Raji (cell line): ENCODE results near the gene KRT1.

Experiments
- POLR2A ChIP-seq: IDR thresholded peaks from 2 replicates; pipeline ENCODE4 v1.6.1; 2011; ENCODE audit warnings: low read depth, low read length, control low read depth; ENCODE audit not compliant: insufficient read depth

Gene KRT1

DNA sequence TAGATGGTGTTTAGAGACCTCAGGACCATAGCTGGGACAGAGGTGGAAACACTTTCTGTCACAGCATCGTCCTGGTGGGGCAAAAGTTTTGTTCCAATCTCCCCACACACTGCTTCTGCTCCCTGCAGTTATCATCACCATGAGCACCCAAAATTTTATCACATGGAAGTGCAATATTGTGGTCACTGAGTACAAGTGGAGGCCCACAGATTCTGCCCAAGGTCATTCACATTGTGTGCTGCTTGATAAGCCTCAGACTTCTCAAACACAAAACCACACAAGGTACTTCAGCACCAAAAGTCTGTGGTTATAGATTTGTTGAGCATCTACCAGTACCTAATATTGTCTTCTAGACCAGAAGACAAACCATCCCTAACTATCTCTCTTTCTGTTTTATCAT lies 23.7 kb upstream of the KRT1 start:
- no peak for TF ChIP-seq POLR2A

DNA sequence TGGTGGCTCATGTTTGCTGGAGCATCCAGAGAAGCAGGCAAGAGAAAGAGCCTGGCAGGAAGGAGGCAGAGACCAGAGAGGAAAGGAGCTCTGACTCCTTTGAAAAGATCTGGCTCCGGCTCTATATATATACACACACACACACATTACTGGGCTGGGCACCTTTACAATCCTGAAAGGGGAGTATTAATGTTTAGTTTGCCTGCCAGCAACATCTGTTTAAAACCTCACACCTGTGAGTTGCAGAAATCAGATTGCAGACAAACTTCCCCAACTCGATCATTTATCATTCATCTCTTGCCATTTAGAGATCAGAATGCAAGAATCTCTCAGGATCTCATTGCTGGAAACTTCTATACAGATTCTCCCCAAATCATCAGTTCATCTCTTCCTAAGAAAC lies 23.2 kb upstream of the KRT1 start, which contains the start of gene KRT77:
KRT77 (minus strand) TSS at position 101 of the 400 bp plus-strand sequence; CDS start at position 11, 90 bp downstream.
- TF ChIP-seq POLR2A, result no peak

DNA sequence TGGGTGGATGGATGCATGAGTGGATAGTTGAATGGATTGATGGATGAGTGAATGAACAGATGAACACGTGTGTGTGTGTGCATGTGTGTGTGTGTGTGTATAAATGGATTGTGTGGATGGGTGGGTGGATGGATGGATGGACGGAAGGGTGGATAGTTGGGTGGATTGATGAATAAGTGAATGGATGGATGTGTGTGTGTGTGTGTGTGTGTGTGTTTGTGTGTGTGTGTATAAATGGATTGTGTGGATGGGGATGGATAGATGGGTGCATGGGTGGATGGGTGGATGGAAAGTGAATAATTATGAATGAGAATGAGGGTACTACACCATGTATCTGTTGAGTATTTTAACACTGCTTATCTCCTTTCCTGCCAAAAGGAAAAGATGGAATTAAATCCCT lies 22.1 kb upstream of the KRT1 start:
- TF ChIP-seq POLR2A, result no peak

- no peak for TF ChIP-seq POLR2A
Measured at GRCh38 chr12:52701281-52701680, 21.1 kb upstream of the KRT1 start.

GRCh38 chr12:52699960-52700359 lies 19.8 kb upstream of the KRT1 start:
- TF ChIP-seq POLR2A, result no peak

GRCh38 chr12:52699373-52699772 lies 19.2 kb upstream of the KRT1 start:
- TF ChIP-seq POLR2A, result no peak

- no peak for TF ChIP-seq POLR2A
Measured at GRCh38 chr12:52698651-52699340, 18.6 kb upstream of the KRT1 start.

- TF ChIP-seq POLR2A, result no peak
Measured at GRCh38 chr12:52697058-52697582, 16.9 kb upstream of the KRT1 start.

DNA sequence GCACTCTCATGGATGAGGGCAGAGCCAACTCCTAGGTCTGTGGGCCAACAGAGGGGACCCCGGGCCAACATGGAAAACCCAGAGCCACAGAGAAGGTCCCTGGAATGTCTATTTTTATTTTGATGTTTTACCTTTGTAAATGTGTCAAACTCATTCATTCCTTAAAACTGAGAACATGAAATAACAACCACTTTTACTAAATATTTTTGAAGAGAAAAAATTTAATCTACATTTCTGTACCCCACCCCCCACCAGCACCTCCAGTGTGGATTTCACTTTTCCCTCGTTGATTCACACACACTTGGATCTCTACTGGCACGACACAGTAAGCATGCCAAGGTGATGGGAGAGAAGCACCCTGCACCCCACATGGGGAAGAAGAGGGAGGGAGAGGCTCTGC lies 16.4 kb upstream of the KRT1 start:
- TF ChIP-seq POLR2A, result no peak

GRCh38 chr12:52695039-52695438 lies 14.8 kb upstream of the KRT1 start:
- TF ChIP-seq POLR2A, result no peak

DNA sequence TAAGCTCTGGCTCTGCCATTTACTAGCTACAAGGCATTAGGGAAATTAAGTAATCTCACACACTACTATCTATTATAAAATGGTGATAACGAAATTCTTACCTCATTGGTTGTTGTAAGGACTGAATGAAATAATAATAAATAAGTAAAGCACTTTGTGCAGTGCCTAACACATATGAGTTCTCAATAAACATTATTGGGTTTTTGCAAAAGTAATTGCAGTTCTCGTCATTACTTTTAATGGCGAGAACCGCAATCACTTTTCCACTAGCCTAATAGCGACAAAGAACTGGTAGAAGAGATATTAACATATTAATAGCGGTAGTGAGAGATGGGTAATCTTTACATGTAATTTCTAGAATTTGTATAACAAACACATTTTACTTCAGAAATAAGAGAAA lies 13.9 kb upstream of the KRT1 start:
- TF ChIP-seq POLR2A, result no peak

DNA sequence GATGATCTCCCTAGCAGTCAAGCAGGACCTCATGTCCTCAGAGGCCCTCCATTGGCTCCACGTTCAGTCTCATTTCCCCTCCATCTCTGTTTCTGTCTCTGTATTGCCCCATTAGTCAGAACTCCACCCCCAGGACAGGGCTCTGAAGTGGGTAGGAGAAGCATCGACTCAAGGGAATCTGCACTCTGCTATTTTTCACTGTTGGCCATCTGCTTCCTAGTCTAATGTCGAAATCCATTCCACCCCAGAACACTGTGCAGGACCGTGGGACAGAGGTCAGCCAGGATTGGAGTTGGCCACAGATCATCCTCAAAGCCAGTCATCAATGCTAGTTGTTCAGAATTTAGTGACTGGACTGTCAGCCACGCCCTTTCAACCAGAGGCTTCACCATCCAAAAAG lies 13.1 kb upstream of the KRT1 start:
- no peak for TF ChIP-seq POLR2A

DNA sequence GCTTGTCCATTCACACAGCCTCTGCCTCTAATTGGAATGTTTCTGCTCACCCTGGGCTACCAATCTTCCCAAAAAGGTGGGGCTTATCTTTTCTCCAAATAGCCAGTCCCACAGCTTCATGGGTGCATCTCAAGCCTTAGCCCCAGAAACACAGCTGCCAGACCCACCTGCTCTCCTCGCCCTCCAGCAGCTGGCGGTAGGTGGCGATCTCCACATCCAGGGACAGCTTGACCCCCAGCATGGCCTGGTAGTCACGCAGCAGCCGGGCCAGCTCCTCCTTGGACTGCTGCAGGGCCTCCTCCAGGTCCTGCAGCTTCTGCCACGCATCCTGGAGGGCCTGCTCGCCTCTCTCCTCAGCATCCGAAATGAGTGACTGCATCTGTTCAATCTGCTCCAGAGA lies 12.0 kb upstream of the KRT1 start:
- TF ChIP-seq POLR2A, result no peak

- TF ChIP-seq POLR2A, result no peak
Measured at GRCh38 chr12:52691841-52692150, 11.6 kb upstream of the KRT1 start.

- no peak for TF ChIP-seq POLR2A
Measured at GRCh38 chr12:52691076-52691840, 11.1 kb upstream of the KRT1 start.

GRCh38 chr12:52690351-52691075 lies 10.3 kb upstream of the KRT1 start:
- no peak for TF ChIP-seq POLR2A
